Body of pancreas (tissue), 4 donors: ENCODE data around the gene CLEC3B.

ENCODE experiments used
- POLR2A ChIP-seq, 3 donors: fragments of 450-650 bp; IDR thresholded peaks; one replicate each; pipeline ENCODE4 v1.6.1; 2016; ENCODE audit warnings: antibody characterized with exemption in 3 of 3, mild to moderate bottlenecking in 2 of 3
- TF ChIP-seq, protein P1 (sequence below), 7 experiments: fragments of 450-650 bp in 4 of 7; fragments of 200-600 bp in 3 of 7; sonication (generic) in 3 of 7; IDR thresholded peaks; one replicate each; pipeline ENCODE4 v1.5.1; 2016 to 2019; ENCODE audit warnings: antibody characterized with exemption in 7 of 7

DNA sequence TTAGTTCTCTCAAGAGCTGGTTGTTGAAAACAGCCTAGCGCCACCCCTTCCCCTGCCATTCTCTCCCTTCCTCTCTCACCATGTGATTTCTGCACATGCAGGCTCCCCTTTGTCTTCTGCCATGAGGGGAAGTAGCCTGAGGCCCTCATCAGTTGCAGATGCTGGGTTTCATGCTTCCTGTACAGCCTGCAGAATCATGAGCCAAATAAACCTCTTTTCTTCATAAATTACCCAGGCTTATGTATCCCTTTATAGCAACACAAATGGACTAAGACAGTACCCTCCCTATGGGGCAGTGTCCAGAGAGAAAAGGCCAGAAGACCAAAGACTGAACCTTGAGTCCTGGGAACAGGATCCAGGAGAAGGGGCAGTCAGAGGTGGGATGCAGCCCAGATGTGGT, 54.7 kb downstream of the CLEC3B start:
- TF ChIP-seq, protein P1, sequence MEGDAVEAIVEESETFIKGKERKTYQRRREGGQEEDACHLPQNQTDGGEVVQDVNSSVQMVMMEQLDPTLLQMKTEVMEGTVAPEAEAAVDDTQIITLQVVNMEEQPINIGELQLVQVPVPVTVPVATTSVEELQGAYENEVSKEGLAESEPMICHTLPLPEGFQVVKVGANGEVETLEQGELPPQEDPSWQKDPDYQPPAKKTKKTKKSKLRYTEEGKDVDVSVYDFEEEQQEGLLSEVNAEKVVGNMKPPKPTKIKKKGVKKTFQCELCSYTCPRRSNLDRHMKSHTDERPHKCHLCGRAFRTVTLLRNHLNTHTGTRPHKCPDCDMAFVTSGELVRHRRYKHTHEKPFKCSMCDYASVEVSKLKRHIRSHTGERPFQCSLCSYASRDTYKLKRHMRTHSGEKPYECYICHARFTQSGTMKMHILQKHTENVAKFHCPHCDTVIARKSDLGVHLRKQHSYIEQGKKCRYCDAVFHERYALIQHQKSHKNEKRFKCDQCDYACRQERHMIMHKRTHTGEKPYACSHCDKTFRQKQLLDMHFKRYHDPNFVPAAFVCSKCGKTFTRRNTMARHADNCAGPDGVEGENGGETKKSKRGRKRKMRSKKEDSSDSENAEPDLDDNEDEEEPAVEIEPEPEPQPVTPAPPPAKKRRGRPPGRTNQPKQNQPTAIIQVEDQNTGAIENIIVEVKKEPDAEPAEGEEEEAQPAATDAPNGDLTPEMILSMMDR (IDR thresholded peaks at IDR 0.05) = no peak
- TF ChIP-seq POLR2A (IDR thresholded peaks at IDR 0.05) = no peak
